ENCODE data around the gene IRX2. TPM values are rescaled to one million over a fixed set of nuclear protein-coding genes. Genes with fewer than 3 reads are reported as not detected.

Gene IRX2
- 10 to 100 TPM in 2 of 12 donors, 1 to 10 TPM in 1, under 1 TPM in 6, not detected in 3; 0.11 to 44.9 (median 0.22) TPM for polyA plus RNA-seq (ENCODE audit: insufficient read length in 12 of 12)
- long read RNA-seq, donor 1 = 0 reads
- long read RNA-seq, donor 2 = 0 reads
- long read RNA-seq, donor 3 = 0 reads
- long read RNA-seq, donor 4 = 0 reads
- long read RNA-seq, donor 5 = 0 reads
- long read RNA-seq, donor 6 = 0 reads
- long read RNA-seq, donor 7 = 0 reads
- long read RNA-seq, donor 8 = 0 reads
- long read RNA-seq, donor 9, partial matches to known transcripts = 0 of 1 reads
- long read RNA-seq, donor 9, other reads (novel, unspliced or antisense) = 0 of 1 reads
- long read RNA-seq, donor 10 = 0 reads
- long read RNA-seq, donor 11 = 0 reads

DNA sequence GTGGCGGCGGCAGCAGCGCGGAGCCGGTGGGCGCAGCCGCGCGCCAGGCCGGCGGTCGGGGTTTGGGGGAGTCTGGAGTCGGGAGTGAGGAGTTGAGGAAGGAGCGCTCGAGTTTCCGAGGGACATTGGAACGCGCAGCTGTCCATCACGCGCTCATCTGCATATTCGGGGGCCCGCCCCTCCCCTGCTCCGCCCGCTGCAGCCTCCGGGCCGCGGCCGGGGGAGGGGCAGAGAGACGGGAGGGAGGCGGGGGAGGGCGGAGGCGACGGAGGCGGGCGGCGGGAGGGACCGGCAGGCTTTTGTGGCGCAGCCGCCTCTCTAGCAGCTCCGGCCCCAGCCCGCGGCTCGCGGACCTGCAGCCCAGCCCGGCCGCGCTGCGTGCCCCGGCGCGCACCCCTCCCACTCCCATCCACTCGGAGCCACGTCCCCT, at the start of gene IRX2:
TSS of gene IRX2 (minus strand) at position 86 of the 430 bp plus-strand sequence. CDS start 264 bp downstream, outside the sequence.
- peak; percentile 80 for DNase-seq

DNA sequence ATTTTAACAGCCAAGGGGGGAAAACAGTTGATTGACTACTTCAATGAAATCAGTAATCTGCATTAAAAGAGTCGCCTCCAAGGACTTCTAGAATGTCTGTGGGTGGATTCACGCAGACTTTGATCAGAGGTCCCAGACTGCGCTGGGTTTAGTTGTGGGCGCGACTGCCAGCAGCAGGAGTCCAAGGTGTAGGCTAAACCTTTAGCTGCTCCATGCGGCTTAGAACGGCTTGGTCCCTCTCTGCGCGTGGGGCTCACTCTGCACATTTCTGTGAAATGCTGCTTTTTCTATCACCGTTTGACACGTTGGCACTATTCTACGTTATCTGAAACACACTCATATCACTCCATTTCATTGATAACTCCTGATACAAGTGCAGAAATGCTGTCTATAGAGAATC, 48.6 kb upstream of the IRX2 start:
- no peak for DNase-seq

DNA sequence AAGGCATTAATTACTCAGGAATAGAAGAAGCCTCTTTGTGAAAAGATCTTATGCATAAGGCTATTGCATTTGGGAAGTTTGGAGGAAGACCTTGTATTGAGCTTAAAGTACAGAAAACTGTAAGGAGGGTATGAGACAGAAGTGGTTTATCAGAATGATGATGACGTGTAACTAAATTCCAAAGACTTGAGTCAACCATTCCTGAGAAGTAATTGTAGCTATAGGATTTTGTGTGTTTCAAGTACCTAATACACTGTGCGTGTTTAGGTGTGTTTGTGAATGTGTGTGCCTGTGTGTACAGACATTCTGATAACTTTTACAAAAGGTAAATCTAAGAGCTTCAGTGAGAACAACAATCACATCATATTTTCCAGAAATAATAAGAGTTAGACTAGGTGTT, 46.5 kb upstream of the IRX2 start:
- DNase-seq = no peak

DNA sequence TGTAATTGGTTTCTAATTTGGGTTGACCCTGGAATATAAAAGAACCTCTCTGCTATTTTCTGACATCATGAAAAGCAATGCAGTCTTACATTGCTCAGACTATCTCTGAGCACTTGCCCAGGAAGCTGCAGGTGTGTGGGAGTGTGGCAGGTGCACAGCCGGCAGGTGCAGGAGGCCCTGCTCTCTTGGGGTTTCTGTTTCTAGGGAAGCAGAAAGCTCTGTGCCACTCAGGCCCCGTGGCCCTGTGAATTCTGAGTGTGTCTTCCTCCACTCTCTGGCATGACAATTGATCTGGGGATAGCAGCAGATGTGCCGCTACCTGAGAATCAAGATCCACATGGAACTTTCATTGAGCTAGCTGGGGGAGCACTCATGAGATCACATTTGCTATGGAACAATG, 45.7 kb upstream of the IRX2 start:
- DNase-seq = no peak

DNA sequence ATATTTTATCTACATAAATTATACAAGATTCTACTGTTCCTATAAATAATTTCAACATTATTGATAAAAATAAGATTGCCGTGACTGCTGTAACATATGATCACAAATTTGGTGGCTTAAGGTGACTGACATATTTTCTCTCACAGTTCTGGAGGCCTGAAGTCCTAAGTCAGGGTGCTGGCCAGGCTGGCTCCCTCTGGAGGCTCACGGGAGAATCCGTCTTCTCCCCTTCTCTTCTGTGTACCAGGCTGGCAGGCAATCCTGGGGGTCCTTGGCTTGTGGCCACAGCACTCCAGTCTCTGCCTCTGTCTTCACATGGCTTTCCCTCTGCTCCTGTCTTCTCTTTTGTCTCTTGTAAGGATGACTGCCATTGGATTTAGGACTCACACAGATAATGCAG, 31.7 kb upstream of the IRX2 start:
- no peak for DNase-seq

DNA sequence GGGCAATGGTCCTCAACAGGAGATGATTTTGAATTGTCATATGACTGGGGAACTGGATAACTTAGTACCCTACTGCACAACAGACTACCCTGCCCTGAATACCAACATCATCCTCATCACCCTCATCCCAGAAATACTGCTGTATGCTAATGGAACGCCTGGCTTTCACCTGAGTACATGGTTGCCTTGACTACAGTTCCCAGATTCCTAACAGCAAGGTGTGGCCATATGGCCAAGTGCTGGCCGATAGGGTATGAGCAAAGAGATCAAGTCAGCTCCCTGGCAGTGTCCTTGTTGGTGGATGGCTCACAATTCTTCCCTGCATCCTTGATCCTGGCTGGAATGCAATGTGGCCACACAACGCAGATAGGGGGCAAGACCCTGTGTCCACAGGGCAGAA, 31.2 kb upstream of the IRX2 start:
- no peak for DNase-seq

DNA sequence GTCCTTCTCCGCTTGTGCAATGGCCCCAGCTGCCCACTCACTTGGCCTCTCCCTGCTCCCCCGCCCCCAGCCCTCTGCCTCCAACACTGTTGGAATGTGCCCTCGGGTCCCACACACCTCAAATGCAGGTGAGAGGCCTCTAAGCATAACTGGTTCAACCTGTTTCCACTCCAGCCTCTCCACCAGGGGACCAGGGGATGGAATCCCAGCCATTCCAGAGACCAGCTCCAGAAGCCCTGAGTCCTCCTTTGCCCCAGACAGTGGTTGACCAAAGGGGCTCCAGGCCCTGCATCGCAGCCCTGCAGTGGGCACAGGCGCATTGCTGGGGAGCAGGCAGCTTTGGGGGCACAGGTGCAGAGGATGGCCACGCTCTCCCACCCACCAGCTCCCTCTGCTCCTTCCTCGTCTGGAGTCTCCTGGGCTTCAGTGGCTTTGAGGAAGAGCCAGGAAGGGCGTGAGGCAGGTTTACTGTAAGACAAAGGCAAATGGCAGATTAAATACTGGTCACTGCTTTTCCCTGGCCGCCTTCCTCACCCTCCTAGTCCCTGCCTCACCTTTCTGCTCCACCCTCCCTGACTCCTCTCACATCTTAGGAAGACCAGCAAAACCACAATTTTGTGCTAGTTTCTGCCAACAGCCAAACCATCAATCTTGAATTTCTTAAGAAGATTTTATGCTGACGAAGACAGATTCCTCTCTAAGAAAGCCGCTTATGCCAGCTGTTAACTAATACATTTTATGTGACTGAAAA, 29.1 kb upstream of the IRX2 start:
- DNase-seq = no peak

DNA sequence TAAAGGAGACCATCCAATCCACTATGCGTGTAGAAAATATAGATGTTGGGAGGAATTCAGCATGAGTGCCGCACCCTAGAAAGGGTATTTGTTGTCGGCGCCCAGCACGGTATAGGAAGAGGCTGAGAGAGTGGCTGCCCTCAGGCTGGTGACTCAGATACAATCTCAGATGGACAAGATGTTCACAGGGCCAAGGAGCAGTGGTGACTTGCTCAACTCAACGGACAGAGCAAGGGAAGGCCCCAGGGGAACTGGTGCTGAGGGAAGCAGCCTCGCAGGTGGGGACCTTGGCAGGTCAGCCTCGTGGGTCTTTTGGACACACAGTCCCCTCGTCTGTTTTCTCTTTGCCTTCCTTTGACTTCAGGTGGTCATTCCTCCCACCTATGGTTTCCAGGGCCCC, 28.0 kb upstream of the IRX2 start:
- no peak for DNase-seq

DNA sequence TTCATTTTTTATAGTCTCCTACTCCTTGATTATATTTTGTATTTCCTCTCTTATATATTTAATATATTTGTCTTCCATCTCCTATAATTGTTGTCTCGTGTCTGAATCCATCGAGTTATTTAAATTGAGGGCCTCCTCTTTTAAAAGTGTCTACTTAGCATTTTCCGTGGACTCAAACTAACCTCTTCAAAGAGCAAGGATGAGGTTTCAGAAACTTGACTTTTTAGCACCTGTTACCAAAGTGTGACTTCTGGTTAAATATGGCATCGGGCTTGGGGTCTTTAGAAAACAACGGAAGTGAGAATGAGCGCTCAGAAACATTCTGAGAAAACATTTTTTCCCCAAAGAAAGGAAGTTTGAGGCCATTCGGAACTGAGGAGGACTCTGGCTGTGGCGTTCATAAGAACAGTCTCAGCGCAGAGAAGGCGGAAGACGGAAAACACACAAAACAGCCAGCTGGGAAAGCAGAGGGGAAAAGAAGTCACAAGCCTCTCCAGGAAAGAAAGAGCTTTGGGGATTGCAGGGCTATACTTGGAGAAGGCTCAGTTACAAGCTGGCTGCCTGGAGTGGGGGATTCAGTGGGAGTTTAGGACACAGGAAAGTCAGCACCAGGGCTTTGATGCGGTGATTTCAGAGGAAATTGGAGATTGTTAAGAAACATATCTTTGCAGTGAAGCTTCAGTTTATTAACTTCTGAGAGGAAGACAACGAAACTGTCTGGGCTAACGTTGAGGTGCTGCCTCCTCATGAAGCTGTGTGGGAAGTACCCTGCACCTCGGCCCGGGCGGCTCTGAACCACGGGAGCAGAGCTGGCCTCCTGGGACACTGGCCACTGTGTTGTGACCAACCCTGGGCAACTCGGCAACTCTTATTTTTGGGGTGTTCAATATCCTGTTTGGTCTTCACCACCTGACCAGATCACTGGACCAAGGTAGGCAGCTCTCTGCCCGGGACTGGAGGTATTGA, 25.1 kb upstream of the IRX2 start:
- no peak for DNase-seq

DNA sequence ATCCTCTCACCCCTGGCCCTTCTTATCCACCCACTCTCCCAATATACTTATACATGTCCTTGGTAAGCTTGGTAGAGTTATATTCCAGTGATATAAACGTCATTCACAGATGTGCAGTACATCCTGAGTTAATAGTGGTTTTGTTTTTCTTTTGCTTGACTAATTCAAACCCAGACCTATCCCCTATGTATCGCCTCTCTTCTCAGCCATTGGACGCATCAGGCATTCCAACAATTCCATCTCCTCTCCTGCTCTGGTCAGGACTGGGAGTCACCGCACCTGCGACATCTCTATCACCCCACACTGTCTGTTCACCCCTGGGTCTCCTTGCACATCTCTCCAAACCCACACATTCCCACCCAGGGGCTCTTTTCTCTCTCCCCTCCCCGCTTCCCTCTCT, 21.9 kb upstream of the IRX2 start:
- no peak for DNase-seq

DNA sequence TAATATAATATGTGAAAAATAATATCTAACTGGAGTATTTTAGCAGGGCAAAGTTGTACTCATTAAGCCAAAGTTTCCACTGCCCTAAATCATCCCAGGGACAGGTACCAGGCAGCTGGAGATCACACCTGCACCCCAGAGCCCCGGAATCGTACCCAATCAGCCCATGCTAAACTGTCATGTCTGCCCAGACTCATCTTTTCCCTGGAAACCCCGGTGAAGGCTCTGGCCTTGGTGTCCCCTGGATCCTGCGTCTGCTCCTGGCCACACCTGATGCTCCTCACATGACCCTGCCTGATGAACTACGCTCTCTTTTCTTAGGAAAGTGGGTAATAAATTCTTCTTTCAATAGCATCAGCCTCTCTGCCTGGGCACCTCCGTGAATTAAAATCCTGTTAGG, 15.6 kb upstream of the IRX2 start:
- DNase-seq = no peak

DNA sequence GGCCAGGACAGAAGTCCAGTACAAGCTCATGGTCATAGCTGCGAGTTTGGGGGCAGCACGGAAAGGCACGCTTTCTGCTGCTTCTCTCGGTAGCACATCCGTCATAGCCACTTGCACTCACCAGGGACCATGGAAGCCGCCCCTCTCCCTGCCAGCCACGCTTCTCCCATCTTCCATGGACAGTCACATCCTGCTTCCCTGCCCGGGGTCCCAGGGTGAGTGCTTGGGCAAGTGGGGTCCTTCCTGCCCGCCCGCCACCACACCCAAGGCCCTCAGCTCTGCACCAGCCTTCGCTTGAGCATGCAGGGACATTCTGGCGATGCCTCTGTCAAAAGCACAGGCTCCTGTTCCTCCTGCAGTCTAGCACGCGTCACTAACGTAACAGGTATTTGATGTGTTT, 13.1 kb upstream of the IRX2 start:
- DNase-seq = no peak

DNA sequence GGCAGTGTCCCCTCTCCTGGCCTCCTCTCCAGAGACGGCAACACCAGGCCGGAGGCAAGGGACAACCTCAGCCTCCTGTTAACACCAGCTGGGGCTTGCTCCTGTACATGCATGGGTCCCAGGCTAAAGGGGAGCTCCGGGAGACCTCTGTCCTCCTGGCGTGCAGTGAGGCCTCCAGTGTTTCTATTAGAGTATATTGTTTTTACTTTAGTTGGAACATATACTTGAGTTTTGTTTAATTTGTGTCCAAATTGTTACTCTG, 12.0 kb upstream of the IRX2 start:
- no peak for DNase-seq

DNA sequence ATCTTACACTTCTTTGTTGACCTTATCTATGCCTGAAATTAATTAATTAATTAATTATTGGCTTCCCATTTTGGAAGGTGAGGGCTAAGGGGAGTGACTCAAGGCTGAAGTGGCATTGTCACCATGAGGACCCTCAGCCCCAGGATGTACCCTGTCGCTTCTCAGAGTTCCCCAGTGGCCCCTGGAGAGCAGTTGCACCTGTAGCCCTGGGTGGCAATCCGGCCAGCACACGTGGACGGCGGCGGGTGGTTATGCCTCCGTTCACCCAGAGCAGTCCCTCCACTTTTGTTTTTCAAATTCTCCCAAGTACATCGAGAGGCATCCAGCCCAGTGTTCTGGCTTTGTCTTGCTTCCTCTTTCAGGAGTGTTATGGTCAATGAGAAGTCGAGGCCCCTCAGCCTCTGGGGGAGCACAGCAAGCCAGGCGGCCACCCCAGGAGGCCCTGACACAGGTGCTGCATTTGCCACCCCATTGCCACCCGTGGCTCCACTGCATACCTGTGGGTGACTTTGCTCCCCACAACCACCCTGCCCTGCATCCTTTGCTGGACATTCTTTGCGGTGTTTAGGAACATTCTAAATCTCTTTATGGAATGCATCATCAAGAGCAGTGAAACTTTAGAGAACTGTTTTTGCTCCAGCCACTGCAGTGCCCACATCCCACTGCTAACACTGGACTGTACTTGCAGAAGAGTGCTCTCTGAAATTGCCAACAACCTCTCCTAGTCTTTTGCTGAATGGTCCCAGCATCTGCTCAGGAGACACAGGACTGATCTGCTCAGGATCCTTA, 11.5 kb upstream of the IRX2 start:
- no peak for DNase-seq

DNA sequence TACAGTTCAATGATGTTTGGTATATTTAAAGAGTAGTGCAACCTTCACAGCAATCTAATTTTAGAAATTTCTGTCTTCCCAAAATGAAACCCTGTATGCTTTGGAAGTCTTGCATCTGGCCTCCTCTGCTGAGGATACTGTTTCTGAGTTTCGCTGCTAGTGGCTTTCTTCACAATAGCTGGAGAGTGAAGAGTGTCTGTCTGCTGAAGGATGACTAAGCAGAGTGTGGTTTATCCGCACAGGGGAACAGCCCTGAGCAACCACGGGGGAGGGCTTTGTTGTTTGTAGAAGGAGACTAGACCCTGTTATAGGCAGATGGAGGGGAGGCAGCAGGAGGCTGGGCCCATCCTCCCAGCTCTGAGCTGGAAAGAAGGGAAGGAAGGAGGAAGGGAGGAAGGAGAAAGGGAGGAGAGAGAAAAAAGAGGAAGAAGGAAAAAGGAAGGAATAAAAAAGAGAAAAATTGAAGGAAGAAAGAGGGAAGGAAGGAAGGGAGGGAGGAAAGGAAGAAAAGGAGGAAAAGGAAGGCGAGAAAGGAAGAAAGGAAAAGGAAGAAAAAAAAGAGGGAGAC, 10.5 kb upstream of the IRX2 start:
- DNase-seq = no peak

DNA sequence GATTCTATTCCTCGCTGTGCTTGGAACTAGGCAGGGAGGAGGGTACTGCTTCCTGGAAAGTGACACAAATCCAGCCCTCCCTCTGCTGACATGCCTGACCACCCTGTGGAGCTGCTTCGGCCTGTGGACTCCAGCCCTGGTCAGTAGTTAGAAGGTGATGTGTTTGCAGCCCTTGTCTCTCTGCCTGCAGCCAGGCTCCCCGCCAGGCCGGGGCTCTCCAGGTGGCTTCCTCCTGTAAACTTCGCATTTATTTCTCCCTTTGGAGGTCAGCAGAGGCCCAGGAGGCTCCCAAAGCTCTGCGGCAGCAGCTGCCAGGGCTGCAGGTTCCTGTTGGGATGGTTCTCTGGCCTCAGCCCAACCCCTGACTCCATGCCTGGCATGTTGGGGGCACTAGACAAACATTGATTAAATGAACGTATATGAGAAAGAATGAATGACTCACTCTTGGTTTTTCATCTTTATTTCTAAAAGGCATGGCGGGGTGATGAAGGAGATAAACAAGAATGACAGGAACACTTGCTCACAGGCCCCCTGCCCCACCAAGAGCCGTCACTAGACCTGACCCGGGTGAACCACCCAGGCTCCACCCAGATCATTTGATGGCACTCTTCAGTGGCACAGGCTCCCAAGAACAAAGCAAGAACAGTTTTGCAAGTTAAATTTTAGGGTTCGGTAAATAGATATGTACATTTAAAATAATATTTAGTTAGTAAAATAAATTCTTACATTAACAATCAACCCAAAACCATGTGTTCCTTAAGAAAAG, 8.4 kb upstream of the IRX2 start:
- no peak for DNase-seq

DNA sequence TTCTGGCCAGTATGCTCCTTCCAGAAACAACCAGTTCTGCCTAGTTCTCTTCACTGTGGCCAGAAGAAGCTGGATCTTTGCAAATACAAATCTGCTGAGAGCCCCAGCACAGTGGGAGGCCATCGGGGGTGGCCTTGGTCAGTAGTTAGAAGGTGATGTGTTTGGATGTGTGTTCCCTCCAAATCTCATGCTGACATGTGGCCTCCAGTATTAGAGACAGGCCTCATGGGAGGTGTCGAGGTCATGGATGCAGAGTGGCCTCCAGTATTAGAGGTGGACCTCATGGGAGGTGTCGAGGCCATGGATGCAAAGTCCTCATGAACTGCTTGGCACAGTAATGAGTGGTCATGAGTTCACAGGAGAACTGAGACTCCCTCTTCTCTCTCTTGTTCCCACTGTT, 7.6 kb upstream of the IRX2 start:
- DNase-seq = no peak

DNA sequence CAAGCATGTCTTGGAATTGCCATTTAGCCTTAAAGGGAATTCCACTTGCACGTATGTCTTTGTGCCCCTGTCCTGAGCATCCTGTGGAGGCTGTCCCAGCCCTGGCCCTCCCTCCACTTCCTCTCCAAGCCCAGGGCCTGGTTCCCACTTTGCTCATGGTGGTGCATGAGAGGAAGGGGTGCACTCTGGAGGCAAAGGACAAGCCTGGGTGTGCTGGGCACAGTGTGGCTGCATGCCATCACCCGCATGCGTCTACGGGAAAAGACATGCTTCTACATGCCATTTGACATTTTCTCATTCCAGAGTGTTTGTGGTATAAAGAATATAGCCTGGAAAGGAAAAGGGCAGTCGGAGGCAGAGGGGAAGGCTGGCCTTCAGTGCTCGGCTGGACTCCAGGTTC, 7.2 kb upstream of the IRX2 start:
- DNase-seq = no peak

DNA sequence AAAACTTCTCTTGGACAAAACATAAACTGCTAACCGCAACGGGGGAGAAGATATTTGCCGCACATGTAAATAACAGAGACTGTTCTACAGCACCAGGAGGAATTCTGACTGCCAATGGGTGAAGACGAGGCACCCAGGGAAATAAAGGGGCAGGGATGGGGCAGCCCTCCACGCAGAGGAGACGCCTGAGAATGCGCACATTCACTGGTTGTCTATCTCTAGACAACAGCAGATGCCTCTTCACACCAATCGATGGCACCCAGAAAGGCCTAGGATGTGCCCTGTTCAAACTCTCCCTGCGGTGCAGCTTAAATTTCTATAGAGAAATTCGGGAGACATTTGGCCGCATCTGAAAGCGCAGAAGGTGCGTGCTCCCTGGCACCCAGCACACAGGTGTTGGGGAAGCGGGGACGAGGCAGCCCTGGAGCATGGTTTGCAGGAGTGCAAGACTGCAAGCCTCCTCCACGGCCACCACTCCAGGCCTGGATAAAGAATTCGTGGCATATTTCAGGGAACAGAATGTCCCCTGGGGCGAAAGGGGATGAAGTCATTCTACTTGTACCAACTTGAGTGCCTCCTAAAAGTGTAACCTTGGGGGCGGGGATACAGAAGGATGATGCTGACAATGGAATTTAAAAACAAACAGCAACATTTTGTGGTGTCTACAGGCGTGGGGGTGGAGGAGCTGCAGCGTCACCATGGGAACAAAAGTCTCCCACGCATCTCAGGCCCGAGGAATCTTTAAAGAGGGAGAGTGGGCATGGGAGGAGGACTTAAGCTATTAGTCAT, 6.3 kb upstream of the IRX2 start:
- no peak for DNase-seq
